GM18502 (cell line): ENCODE results near the gene TMEM167A.
"Not testable (repeated sequence)": the region's sequence is repeated elsewhere in the genome, so short reads cannot be mapped to it uniquely, and the experiment has no call there.

Source experiments
- ATAC-seq: cut with Tn5 transposase; IDR thresholded peaks from one replicate; pipeline ENCODE4 v1.9.1; 2021; ENCODE audit warnings: mild to moderate bottlenecking; ENCODE audit not compliant: unreplicated experiment, poor library complexity

Gene TMEM167A

GRCh38 chr5:83092619-83093018 is 15.4 kb upstream of the TMEM167A start:
- no peak for ATAC-seq

GRCh38 chr5:83090169-83090568 is 13.0 kb upstream of the TMEM167A start:
- ATAC-seq: no peak

GRCh38 chr5:83085106-83085505 is 7.9 kb upstream of the TMEM167A start:
- ATAC-seq: no peak

- ATAC-seq: no peak
Observed at GRCh38 chr5:83084336-83084735, 7.1 kb upstream of the TMEM167A start.

GRCh38 chr5:83082750-83083149 is 5.6 kb upstream of the TMEM167A start:
- no peak for ATAC-seq

- peak; percentile 15 for ATAC-seq
Observed at GRCh38 chr5:83077662-83078261, 568 bp upstream of the TMEM167A start.

- no peak for ATAC-seq
Observed at GRCh38 chr5:83072966-83073365, 4.2 kb downstream of the TMEM167A start.

GRCh38 chr5:83071286-83072051 is 5.7 kb downstream of the TMEM167A start:
- no peak for ATAC-seq

- ATAC-seq: no peak
Observed at GRCh38 chr5:83069096-83069799, 7.9 kb downstream of the TMEM167A start.

GRCh38 chr5:83067377-83067776 is 9.8 kb downstream of the TMEM167A start:
- ATAC-seq: not testable (repeated sequence)

- ATAC-seq: no peak
Observed at GRCh38 chr5:83066548-83067110, 10.6 kb downstream of the TMEM167A start.

- ATAC-seq: no peak
Observed at GRCh38 chr5:83059341-83059740, 17.9 kb downstream of the TMEM167A start.

- no peak for ATAC-seq
Observed at GRCh38 chr5:83058726-83059125, 18.5 kb downstream of the TMEM167A start.

GRCh38 chr5:83055166-83055565 is 22.0 kb downstream of the TMEM167A start:
- no peak for ATAC-seq

- no peak for ATAC-seq
Observed at GRCh38 chr5:83050723-83051340, 26.4 kb downstream of the TMEM167A start.

- ATAC-seq: no peak
Observed at GRCh38 chr5:83049370-83049885, 27.8 kb downstream of the TMEM167A start.

- no peak for ATAC-seq
Observed at GRCh38 chr5:83048811-83049210, 28.4 kb downstream of the TMEM167A start.

- no peak for ATAC-seq
Observed at GRCh38 chr5:83048277-83048676, 28.9 kb downstream of the TMEM167A start.

- no peak for ATAC-seq
Observed at GRCh38 chr5:83044926-83045325, 32.3 kb downstream of the TMEM167A start.

GRCh38 chr5:83042507-83042906 is 34.7 kb downstream of the TMEM167A start:
- ATAC-seq: no peak
